Amniotic stem cell (primary cell): ENCODE measurements around the gene AKAP6.

Experiments
- DNase-seq: peaks from one replicate; lab custom pipeline; 2025; lab: John Stamatoyannopoulos, UW

AKAP6 gene

GRCh38 chr14:32412103-32412502, 83.0 kb downstream of the AKAP6 start:
- no peak for DNase-seq

- DNase-seq, result no peak
Observed at GRCh38 chr14:32412532-32412931, 83.4 kb downstream of the AKAP6 start.

DNA sequence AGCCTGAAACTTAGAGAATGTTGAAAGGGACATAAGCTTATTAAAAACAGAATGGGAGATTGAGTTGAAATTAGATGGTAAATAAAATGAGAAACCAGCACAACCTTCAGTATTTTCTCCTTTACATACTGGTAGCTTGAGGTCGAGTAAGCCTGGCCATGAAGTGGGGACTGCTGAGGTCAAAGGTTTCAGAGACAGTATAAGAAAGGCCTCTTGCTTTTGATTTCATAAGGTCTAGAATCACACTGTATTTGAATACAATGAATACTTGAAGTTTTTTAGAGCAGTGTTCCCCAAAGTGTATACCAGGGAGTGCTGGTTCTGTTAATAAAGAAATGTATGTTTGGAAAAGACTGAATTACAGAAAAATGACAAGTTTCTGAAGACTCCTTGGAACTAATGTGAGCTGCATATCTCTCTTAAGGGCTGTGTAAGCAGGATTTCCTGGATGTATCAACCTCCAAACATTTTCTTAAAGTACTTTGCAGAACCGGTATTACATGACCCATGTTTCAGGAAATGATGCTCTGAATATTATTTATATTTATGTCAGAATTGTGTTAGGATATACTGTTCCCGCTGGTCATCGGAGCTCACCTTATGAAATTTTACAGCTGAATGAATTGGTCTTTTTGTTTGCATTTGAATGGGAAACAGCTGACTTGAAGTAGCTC, 85.0 kb downstream of the AKAP6 start:
- no peak for DNase-seq

DNA sequence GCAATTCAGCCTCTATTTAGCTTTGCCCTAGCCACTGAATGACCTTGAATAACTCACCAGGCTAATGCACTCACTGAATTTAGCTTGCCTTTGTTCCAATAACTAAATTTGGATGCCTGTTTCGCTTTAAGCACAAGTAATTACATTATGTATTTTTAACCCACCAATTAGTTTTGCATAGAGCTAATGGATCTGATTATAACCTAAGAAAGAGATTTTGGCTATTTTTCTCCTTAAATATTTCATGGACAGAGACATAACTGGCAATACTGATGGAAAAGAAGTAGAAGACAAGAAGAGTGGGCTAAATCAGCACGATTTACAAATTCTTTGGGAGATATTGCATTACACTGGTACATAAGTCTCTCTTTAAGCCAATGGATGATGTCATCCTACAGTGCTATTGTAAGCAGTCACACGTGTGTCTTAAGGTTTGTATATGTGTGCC, 85.7 kb downstream of the AKAP6 start:
- DNase-seq, result no peak

DNA sequence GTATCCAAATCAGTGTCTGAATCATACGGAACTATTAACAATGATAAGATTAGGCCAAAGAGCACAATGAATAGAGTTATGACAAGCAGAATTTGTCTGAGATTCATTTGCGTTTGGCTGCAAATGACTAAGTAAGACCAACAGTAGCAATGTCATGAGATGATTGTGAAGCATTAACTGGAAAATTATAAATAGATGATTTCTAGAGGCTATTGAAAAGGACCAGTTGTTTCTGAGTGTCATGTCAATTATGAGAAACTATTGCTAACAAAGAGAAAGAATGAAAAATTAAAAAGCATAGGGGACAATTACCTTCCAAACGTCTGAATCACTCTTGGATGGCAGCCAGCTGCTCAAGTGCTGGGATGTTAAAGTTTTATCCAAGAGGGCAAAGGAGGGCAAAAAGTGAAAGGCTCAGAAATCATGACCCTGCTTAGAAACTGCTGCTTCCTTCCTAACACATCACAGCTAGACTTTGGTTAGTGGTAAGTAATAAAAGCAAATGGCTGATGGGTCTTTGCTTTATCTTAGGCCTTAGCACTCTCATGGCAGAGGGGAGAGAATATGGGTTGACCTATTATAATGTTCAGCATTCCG, 89.0 kb downstream of the AKAP6 start:
- DNase-seq, result no peak

DNA sequence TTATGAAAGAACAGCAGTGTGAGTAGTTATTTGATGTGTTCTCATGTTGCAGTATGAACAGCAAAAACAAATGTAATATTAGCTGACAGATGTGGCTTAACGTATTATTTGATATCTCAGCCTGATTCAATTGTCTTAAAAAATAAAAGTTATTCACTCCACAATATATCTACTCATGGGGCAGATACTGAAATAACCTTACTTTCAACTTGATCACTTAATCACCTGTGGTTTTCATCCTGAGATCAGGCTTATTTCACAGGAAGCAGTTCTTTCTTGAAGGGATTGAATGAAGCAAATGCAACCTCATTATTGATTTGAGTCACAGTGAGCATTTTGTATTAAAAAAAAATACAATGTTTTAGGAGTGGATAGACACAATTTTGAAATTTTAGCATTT, 90.3 kb downstream of the AKAP6 start:
- no peak for DNase-seq

DNA sequence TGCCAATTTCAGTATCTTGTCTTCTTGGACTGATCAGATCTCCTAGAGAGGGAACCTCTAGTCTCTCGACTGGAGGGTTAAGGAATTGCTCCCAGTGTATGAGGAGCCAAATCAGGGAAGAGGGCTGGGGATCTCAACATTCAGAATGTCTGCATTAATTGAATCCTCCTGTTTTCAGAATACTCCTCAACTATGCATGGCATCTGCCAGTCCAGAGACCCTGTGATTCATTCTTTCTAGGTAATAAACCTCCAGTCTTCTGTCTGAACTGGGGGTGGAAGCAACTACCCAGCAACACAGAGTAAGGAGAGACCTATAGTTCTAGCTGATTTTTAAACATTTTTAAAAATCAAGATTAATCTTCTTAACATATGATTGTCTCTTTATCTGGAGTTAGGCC, 92.7 kb downstream of the AKAP6 start:
- no peak for DNase-seq

- DNase-seq, result no peak
Observed at GRCh38 chr14:32422440-32422839, 93.3 kb downstream of the AKAP6 start.

DNA sequence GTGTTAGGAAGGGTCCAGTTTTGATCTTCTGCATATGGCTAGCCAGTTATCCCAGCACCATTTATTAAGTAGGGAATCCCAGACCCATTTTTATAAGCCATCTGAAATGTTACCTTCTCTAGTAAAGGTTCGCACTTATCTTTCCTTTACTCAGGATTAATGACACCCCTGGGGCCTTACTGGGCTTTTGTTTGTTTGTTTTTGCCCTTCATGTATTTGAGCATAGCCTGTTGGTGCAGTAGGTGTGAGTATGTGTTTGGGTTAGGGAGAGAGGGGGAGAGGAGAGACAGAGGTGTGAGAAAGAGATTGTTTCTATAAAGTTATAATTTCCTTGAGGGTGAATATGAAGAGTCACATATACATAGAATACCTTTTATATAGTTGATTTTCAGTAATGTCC, 96.9 kb downstream of the AKAP6 start:
- no peak for DNase-seq

DNA sequence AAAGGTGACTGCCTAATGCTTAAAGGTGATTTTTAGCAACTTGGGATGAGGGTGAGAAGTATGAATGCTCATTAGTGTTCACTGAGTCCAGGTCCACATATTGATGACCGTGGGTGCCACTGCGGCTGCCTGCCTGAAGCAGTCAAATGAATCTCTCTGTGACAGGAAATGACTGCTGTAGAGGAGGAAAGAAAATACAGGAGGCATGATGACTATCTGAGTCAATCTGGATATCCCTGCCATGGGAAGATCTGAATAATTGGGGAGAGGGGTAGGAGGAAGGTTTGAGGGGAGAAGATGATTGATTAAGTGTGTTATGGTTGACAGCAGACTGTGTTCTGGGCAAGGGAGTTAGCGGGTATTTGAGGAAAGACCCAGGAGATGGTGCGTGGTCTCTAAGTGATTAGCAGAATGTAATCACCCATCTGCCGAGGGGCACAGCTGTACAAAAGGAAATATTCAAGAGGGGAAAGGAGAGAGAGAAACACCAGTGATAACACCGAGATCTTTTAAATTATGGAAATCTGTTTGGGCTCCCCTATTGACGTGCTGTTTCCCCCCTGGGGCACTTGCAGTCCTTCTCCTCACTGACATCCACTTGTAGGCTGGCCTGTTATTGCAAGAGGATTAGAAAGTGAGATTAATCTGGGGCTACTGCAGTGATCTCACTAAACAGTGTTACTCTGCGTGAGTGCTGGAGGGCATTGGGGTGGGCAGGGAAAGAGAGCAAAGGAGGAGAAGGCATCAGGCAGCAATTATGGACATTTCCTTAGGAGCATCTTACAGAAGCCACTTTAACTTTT, 97.7 kb downstream of the AKAP6 start:
- no peak for DNase-seq

DNA sequence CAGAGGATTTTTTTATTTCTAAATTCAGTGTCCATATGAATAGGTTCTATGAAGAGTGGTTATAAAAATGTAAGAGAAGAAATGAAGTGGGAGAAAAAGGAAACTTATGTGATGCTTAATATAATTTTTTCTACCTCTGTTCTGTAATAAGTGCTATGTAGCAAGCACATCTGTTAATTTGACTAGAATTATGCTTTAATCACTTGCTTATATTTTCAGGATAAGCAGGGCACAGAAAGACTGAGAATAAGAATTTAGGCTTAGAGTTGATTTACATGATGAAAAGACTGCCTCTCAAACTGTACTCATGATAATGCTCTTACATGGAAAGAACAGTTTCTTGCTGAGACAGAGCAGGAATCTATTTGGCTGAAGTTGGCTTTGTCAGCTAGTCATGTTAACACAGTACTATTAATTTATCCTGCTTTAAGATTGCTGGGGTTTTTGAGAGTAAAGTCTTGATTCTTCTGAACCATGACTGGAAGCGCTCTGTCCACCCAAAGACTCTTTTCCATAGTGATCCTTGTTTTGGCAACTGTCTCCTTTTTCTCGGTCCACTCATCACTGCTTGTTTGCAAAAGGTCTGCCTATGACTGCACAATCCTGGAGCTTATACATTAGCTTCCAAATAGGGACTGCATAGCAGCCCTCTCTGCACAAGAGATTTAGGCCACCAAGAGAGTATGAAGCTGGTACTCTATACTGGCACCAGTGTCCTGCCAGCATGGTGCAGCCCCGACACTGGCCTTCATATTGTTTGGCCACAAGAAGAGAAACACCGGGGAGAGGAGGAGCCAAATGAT, 98.8 kb downstream of the AKAP6 start:
- no peak for DNase-seq

GRCh38 chr14:32428875-32429274, 99.8 kb downstream of the AKAP6 start:
- no peak for DNase-seq

- peak; percentile 26 for DNase-seq
Observed at GRCh38 chr14:32430326-32430725, 101.2 kb downstream of the AKAP6 start.

- no peak for DNase-seq
Observed at GRCh38 chr14:32432813-32433538, 103.9 kb downstream of the AKAP6 start.

DNA sequence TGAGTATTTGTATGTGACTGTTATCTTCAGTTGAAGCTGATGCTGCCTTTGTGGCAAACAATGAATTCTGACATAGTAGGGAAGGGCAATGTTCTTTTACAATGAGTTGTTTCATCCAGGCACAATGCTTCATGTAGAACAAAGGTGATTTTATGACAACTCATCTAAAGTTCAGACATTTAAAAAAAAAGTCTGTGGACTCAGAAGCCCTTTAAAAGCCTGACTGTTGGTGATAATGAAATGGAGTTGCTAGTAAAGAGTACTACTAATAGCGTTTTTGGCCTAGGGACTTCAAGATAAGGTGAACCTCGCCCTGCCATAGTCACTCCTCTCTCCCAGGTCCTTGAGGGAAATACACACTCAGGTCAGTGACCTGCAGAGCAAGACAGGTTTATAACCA, 105.1 kb downstream of the AKAP6 start:
- DNase-seq, result no peak

- DNase-seq, result no peak
Observed at GRCh38 chr14:32434880-32435279, 105.8 kb downstream of the AKAP6 start.

- DNase-seq, result no peak
Observed at GRCh38 chr14:32435411-32435810, 106.3 kb downstream of the AKAP6 start.

DNA sequence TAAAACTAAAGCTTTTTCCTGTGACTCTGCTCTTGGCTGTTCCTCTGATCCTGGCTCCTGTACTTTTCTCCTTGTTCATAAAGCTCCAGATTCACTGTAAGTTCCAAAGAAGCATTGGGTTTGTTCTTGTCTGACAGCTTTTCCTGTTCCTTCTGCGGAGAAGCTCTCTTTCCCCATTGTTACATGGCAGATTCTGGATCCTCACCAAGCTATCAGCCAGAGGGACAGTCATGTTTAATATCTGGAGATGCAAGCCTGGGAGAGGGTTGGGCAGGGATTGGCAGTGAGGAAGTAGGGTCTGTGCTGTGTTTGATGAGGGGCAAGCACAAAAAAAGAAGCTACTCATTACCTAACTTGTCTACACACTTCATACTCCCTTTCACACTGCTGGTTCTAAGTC, 107.9 kb downstream of the AKAP6 start:
- no peak for DNase-seq

GRCh38 chr14:32438517-32438916, 109.4 kb downstream of the AKAP6 start:
- DNase-seq, result no peak

GRCh38 chr14:32443890-32444661, 115.0 kb downstream of the AKAP6 start:
- no peak for DNase-seq

GRCh38 chr14:32447371-32447770, 118.3 kb downstream of the AKAP6 start:
- no peak for DNase-seq
